ENCODE measurements around the gene C6orf132.

DNA sequence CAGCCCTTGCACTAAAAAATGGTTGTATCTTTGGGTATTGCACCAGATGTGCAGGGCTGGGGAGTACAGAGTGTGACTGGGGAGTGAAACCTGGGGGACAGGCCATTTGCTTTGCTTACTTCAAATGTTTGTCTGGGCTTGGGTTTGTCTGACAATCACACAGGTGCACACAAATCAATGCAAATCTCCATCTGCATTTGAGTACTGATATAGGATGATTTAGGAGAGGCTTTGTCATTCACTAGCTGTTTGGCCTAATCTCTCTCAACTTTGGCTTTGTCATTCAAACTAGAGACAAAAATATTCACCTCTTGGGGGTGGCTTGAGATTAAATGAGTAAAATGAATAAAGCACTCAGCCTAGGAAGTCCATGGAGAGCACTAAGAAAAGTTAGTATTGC is 34.6 kb upstream of the C6orf132 start:
- TF ChIP-seq POLR2A (IDR thresholded peaks at IDR 0.05): no peak
- TF ChIP-seq, protein P1, sequence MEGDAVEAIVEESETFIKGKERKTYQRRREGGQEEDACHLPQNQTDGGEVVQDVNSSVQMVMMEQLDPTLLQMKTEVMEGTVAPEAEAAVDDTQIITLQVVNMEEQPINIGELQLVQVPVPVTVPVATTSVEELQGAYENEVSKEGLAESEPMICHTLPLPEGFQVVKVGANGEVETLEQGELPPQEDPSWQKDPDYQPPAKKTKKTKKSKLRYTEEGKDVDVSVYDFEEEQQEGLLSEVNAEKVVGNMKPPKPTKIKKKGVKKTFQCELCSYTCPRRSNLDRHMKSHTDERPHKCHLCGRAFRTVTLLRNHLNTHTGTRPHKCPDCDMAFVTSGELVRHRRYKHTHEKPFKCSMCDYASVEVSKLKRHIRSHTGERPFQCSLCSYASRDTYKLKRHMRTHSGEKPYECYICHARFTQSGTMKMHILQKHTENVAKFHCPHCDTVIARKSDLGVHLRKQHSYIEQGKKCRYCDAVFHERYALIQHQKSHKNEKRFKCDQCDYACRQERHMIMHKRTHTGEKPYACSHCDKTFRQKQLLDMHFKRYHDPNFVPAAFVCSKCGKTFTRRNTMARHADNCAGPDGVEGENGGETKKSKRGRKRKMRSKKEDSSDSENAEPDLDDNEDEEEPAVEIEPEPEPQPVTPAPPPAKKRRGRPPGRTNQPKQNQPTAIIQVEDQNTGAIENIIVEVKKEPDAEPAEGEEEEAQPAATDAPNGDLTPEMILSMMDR (IDR thresholded peaks at IDR 0.05): no peak

All from body of pancreas (tissue), 4 donors.